ENCODE data around the gene TTC21A. TPM values are rescaled to one million over a fixed set of nuclear protein-coding genes. Genes with fewer than 3 reads are reported as not detected.

TTC21A gene
- total and polyA plus RNA-seq, 2 experiments from 2014 or later: 3.7 to 6.5 TPM

- Histone ChIP-seq H3K79me2 (peaks cover 90% of the 10 kb centered on the region), H2AFZ (no peak overlapping the region), H3K27me3 (no peaks in the 10 kb centered on the region), H3K9me3 (ENCODE audit: low read depth) (no peaks in the 10 kb centered on the region), H3K36me3 (replicated peaks; ENCODE audit: insufficient read depth, low read depth) (peaks cover 10% of the 10 kb centered on the region), H3K27ac (peak overlapping the region; percentile 100), H3K4me1 (ENCODE audit: insufficient read depth) (peaks cover 59% of the 10 kb centered on the region), H3K9me2 (replicated peaks; ENCODE audit: insufficient read depth) (no peaks in the 10 kb centered on the region), H3K4me3 (no peak overlapping the region), H3K4me2 (peak overlapping the region; percentile 95), H4K20me1 (ENCODE audit: insufficient read depth, poor library complexity, severe bottlenecking) (peaks cover 80% of the 10 kb centered on the region)
- peak; percentile 61 for DNase-seq (ENCODE audit: low spot score)
- WGBS (ENCODE audit: low lambda C conversion rate, missing lambda C conversion rate): 40% methylated on average over 9 of the region's 9 CpGs
- TF ChIP-seq CTCF (IDR thresholded peaks at IDR 0.05; ENCODE audit: poor library complexity) (no peak), EZH2 (IDR thresholded peaks at IDR 0.05; ENCODE audit: borderline replicate concordance) (no peak), EZH2phosphoT487 (IDR thresholded peaks at IDR 0.05; ENCODE audit: low read depth, severe bottlenecking, unreplicated experiment) (no peak)
Measured at GRCh38 chr3:39148435-39149058, 41.1 kb downstream of the TTC21A start.

GRCh38 chr3:39149059-39149455 lies 41.6 kb downstream of the TTC21A start:
- H3K27me3 ChIP-seq: no peaks in the 10 kb centered on the region
- peaks cover 85% of the 10 kb centered on the region for H3K79me2 ChIP-seq
- H3K4me1 ChIP-seq (ENCODE audit: insufficient read depth): peaks cover 63% of the 10 kb centered on the region
- no peaks in the 10 kb centered on the region for H3K9me3 ChIP-seq (ENCODE audit: low read depth)
- no peaks in the 10 kb centered on the region for H3K9me2 ChIP-seq (replicated peaks; ENCODE audit: insufficient read depth)
- H3K4me2 ChIP-seq: peak overlapping the region; percentile 95
- no peak for TF ChIP-seq EZH2 (IDR thresholded peaks at IDR 0.05; ENCODE audit: borderline replicate concordance)
- no peak for TF ChIP-seq EZH2phosphoT487 (IDR thresholded peaks at IDR 0.05; ENCODE audit: low read depth, severe bottlenecking, unreplicated experiment)
- no peak for TF ChIP-seq CTCF (IDR thresholded peaks at IDR 0.05; ENCODE audit: poor library complexity)
- WGBS (ENCODE audit: low lambda C conversion rate, missing lambda C conversion rate): 47% methylated on average over 4 of the region's 4 CpGs
- DNase-seq (ENCODE audit: low spot score): no peak
- H4K20me1 ChIP-seq (ENCODE audit: insufficient read depth, poor library complexity, severe bottlenecking): peaks cover 77% of the 10 kb centered on the region
- no peak overlapping the region for H2AFZ ChIP-seq
- no peak overlapping the region for H3K4me3 ChIP-seq
- peaks cover 10% of the 10 kb centered on the region for H3K36me3 ChIP-seq (replicated peaks; ENCODE audit: insufficient read depth, low read depth)
- peak overlapping the region; percentile 100 for H3K27ac ChIP-seq

GRCh38 chr3:39149498-39150147 lies 42.1 kb downstream of the TTC21A start:
- Histone ChIP-seq H3K36me3 (replicated peaks; ENCODE audit: insufficient read depth, low read depth) (peaks cover 10% of the 10 kb centered on the region), H3K79me2 (peaks cover 79% of the 10 kb centered on the region), H3K27ac (peak overlapping the region; percentile 100), H2AFZ (no peak overlapping the region), H3K9me3 (ENCODE audit: low read depth) (no peaks in the 10 kb centered on the region), H3K4me2 (peak overlapping the region; percentile 95), H3K4me1 (ENCODE audit: insufficient read depth) (peaks cover 68% of the 10 kb centered on the region), H3K4me3 (no peak overlapping the region), H3K9me2 (replicated peaks; ENCODE audit: insufficient read depth) (no peaks in the 10 kb centered on the region), H4K20me1 (ENCODE audit: insufficient read depth, poor library complexity, severe bottlenecking) (peaks cover 74% of the 10 kb centered on the region), H3K27me3 (no peaks in the 10 kb centered on the region)
- no peak for DNase-seq (ENCODE audit: low spot score)
- TF ChIP-seq EZH2phosphoT487 (IDR thresholded peaks at IDR 0.05; ENCODE audit: low read depth, severe bottlenecking, unreplicated experiment): no peak
- TF ChIP-seq EZH2 (IDR thresholded peaks at IDR 0.05; ENCODE audit: borderline replicate concordance): no peak
- TF ChIP-seq CTCF (IDR thresholded peaks at IDR 0.05; ENCODE audit: poor library complexity): no peak
- 67% methylated on average over 3 of the region's 3 CpGs for WGBS (ENCODE audit: low lambda C conversion rate, missing lambda C conversion rate)

Measured in hepatocyte (in vitro differentiated cells).